Thoracic aorta (tissue), 2 donors: ENCODE data around the gene RASL11A. TPM values are rescaled to one million over a fixed set of nuclear protein-coding genes. Genes with fewer than 3 reads are reported as not detected.

Experiments
- ATAC-seq: fragments of 150-250 bp; one replicate; pipeline ENCODE4 v1.8.0; 2017; ENCODE audit warnings: low read depth; ENCODE audit not compliant: insufficient number of reproducible peaks, low FRiP score
- DNase-seq: peaks from one replicate; pipeline ENCODE4 v3.0.0-alpha.2; 2020; ENCODE audit warnings: low spot score
- H3K27ac ChIP-seq, 2 donors: fragments of 200-600 bp; sonication (generic); 1 replicate in 1 of 2; 2 replicates in 1 of 2; pipeline ENCODE4 v1.5.1; 2016; ENCODE audit warnings: mild to moderate bottlenecking in 2 of 2, moderate library complexity in 2 of 2
- H3K27me3 ChIP-seq: fragments of 200-600 bp; sonication (generic); replicated peaks from 2 replicates; pipeline ENCODE4 v1.6.0; 2016; ENCODE audit warnings: mild to moderate bottlenecking; ENCODE audit not compliant: insufficient read depth
- H3K36me3 ChIP-seq: fragments of 200-600 bp; sonication (generic); one replicate; pipeline ENCODE4 v1.5.1; 2016
- H3K4me1 ChIP-seq, 2 donors: fragments of 200-600 bp; sonication (generic); 1 replicate in 1 of 2; 2 replicates in 1 of 2; pipeline versions ENCODE4 v1.5.1 to v1.6.0; 2016; ENCODE audit warnings: low read depth in 2 of 2, mild to moderate bottlenecking in 1 of 2; ENCODE audit not compliant: control insufficient read depth in 1 of 2
- H3K4me3 ChIP-seq: fragments of 200-600 bp; sonication (generic); 2 replicates; pipeline ENCODE4 v1.5.1; 2016; ENCODE audit warnings: mild to moderate bottlenecking
- H3K9me3 ChIP-seq: fragments of 200-600 bp; sonication (generic); 2 replicates; pipeline ENCODE4 v1.5.1; 2016
- CTCF ChIP-seq: fragments of 200-600 bp; sonication (generic); IDR thresholded peaks from one replicate; pipeline ENCODE4 v1.5.1; 2019; ENCODE audit warnings: antibody characterized with exemption
- total RNA-seq, 2 donors: library from RNA; depleted of rRNA; stranded (reverse); fragments of >200 nt; gene quantifications; one replicate each; pipeline versions ENCODE4 v1.1.0 to v1.2.3, GENCODE V29; 2016

The RASL11A gene
- total RNA-seq, 2 donors from 2014 or later = 57.6 to 81.6 TPM

GRCh38 chr13:27233964-27234363, 36.7 kb upstream of the RASL11A start:
- DNase-seq = no peak
- TF ChIP-seq CTCF = no peak
- no peak for ATAC-seq
- no peaks in the 10 kb centered on the region for H3K36me3 ChIP-seq
- peaks cover 4% of the 10 kb centered on the region for H3K9me3 ChIP-seq
- no peaks in the 10 kb centered on the region for H3K27me3 ChIP-seq
- H3K4me1 ChIP-seq = peaks cover 0 to 4% of the 10 kb centered on the region in 2 donors
- H3K27ac ChIP-seq = no peak overlapping the region
- H3K4me3 ChIP-seq = no peak overlapping the region

GRCh38 chr13:27236478-27236877, 34.2 kb upstream of the RASL11A start:
- Histone ChIP-seq H3K4me1 (peaks cover 0 to 4% of the 10 kb centered on the region in 2 donors), H3K9me3 (peaks cover 4% of the 10 kb centered on the region), H3K36me3 (no peaks in the 10 kb centered on the region), H3K27ac (no peak overlapping the region), H3K27me3 (no peaks in the 10 kb centered on the region), H3K4me3 (no peak overlapping the region)
- no peak for DNase-seq
- ATAC-seq = peak; percentile 55
- TF ChIP-seq CTCF = no peak

- H3K4me1 ChIP-seq = no peaks in the 10 kb centered on the region
- no peak overlapping the region for H3K27ac ChIP-seq
- ATAC-seq (no peak), DNase-seq (no peak)
- no peak overlapping the region for H3K4me3 ChIP-seq
- H3K9me3 ChIP-seq = no peaks in the 10 kb centered on the region
- H3K36me3 ChIP-seq = no peaks in the 10 kb centered on the region
- H3K27me3 ChIP-seq = no peaks in the 10 kb centered on the region
- no peak for TF ChIP-seq CTCF
Observed at GRCh38 chr13:27242702-27243101, 27.9 kb upstream of the RASL11A start.

- Histone ChIP-seq H3K4me1 (peaks cover 0 to 8% of the 10 kb centered on the region in 2 donors), H3K9me3 (no peaks in the 10 kb centered on the region), H3K27ac (no peak overlapping the region), H3K27me3 (no peaks in the 10 kb centered on the region), H3K4me3 (no peak overlapping the region), H3K36me3 (no peaks in the 10 kb centered on the region)
- ATAC-seq = no peak
- no peak for DNase-seq
- TF ChIP-seq CTCF = no peak
Observed at GRCh38 chr13:27245610-27246009, 25.0 kb upstream of the RASL11A start.

- no peak for ATAC-seq
- Histone ChIP-seq H3K9me3 (no peaks in the 10 kb centered on the region), H3K27ac (peak overlapping the region; percentile 93)
Observed at GRCh38 chr13:27250833-27251165, 19.8 kb upstream of the RASL11A start.

More at GRCh38 chr13:27250833-27251165, 19.8 kb upstream of the RASL11A start:
- DNase-seq = no peak
- Histone ChIP-seq H3K27me3 (no peaks in the 10 kb centered on the region), H3K4me3 (peak overlapping the region; percentile 98), H3K36me3 (peaks cover 10% of the 10 kb centered on the region), H3K4me1 (peaks cover 12 to 45% of the 10 kb centered on the region in 2 donors)
- TF ChIP-seq CTCF = no peak
